Measurements from ENCODE around the gene SLC27A4.

DNA sequence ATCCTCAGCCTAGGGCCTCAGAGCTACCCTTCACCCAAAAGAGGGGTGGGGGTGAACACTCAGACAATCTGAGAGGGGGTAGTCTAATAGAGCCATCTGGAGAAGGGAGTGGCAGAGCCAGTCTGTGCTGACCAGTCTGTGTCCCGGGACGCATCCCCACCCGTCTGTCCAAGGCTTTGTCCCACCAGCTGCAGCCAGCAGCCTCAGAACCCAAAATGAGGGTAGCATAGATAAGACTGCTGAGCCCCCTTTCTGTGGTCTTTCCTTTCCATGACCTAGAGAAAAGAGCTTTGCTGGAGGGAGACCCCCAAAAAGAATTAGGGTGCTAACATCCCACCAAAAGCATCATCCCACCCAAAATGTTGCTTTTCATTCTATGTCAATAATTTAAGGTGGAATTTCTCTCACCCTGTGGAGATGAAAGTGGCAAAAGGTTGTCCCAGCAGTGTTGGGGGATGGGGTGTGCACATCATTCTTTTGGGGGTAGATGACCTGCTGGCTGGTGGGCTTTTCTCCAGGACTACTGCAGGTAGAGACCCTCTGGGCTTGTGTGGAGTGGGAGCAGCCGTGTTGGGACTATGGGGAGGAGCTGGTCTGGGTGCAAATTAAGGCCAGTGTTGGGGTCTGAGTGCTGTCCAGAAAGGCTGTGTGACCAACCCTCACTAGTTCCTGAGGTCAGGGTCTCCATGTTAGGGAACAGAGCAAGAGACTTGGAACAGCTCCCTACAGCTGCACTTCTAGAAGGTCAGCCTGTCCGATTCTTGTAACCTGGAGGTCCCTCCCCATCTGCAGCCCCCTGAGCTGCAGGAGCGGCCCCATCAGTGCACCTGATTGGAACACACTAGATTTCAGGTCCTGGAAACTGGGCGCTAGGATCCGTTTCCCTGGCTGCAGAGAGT is 50.7 kb downstream of the SLC27A4 start:
- TF ChIP-seq, protein P1, sequence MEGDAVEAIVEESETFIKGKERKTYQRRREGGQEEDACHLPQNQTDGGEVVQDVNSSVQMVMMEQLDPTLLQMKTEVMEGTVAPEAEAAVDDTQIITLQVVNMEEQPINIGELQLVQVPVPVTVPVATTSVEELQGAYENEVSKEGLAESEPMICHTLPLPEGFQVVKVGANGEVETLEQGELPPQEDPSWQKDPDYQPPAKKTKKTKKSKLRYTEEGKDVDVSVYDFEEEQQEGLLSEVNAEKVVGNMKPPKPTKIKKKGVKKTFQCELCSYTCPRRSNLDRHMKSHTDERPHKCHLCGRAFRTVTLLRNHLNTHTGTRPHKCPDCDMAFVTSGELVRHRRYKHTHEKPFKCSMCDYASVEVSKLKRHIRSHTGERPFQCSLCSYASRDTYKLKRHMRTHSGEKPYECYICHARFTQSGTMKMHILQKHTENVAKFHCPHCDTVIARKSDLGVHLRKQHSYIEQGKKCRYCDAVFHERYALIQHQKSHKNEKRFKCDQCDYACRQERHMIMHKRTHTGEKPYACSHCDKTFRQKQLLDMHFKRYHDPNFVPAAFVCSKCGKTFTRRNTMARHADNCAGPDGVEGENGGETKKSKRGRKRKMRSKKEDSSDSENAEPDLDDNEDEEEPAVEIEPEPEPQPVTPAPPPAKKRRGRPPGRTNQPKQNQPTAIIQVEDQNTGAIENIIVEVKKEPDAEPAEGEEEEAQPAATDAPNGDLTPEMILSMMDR (IDR thresholded peaks at IDR 0.05 in 8 of 11, conservative IDR thresholded peaks at IDR 0.05 in 3 of 11) = no peak
- TF ChIP-seq POLR2A (IDR thresholded peaks at IDR 0.05) (no peak), POLR2AphosphoS5 (IDR thresholded peaks at IDR 0.05) (no peak)

Measured in spleen (tissue), 7 donors.